ENCODE results near the gene CELF4.

GRCh38 chr18:37334631-37335408 is 230.8 kb downstream of the CELF4 start:
- TF ChIP-seq CTCF (conservative IDR thresholded peaks at IDR 0.05 in 1 of 2, IDR thresholded peaks at IDR 0.05 in 1 of 2; ENCODE audit: low read depth in 1 of 2, low read length in 2 of 2) = no peak
- no peak for TF ChIP-seq EZH2 (IDR thresholded peaks at IDR 0.05; ENCODE audit: low read length, missing control alignments)
